Endothelial cell (in vitro differentiated cells): ENCODE measurements around the gene MAGI3. TPM values are rescaled to one million over a fixed set of nuclear protein-coding genes. Genes with fewer than 3 reads are reported as not detected.
"Not testable (repeated sequence)": the region's sequence is repeated elsewhere in the genome, so short reads cannot be mapped to it uniquely, and the experiment has no call there.

Experiments
- DNase-seq: peaks from one replicate; pipeline ENCODE4 v3.0.0; 2021; ENCODE audit warnings: low spot score
- H3K27ac Mint-ChIP-seq: one replicate; pipeline ENCODE4 v1.8.0; 2021; ENCODE audit warnings: mixed read lengths, inconsistent platforms; ENCODE audit not compliant: unreplicated experiment
- H3K27me3 Mint-ChIP-seq: one replicate; pipeline ENCODE4 v1.8.0; 2021; ENCODE audit warnings: mild to moderate bottlenecking, moderate library complexity, mixed read lengths, inconsistent platforms; ENCODE audit not compliant: unreplicated experiment
- H3K36me3 Mint-ChIP-seq: one replicate; pipeline ENCODE4 v1.8.0; 2021; ENCODE audit warnings: mild to moderate bottlenecking, low read depth, mixed read lengths, inconsistent platforms; ENCODE audit not compliant: unreplicated experiment
- H3K4me1 Mint-ChIP-seq: one replicate; pipeline ENCODE4 v1.8.0; 2021; ENCODE audit warnings: mild to moderate bottlenecking, mixed read lengths, inconsistent platforms; ENCODE audit not compliant: unreplicated experiment
- H3K4me3 Mint-ChIP-seq: one replicate; pipeline ENCODE4 v1.8.0; 2021; ENCODE audit warnings: mild to moderate bottlenecking, mixed read lengths, inconsistent platforms; ENCODE audit not compliant: unreplicated experiment
- H3K9me3 Mint-ChIP-seq: one replicate; pipeline ENCODE4 v1.8.0; 2021; ENCODE audit warnings: mixed read lengths, inconsistent platforms; ENCODE audit not compliant: unreplicated experiment
- CTCF ChIP-seq: fragments of 200-600 bp; sonication (generic); IDR thresholded peaks from one replicate; pipeline ENCODE4 v1.5.0; 2021; ENCODE audit warnings: antibody characterized with exemption; ENCODE audit not compliant: unreplicated experiment
- total RNA-seq: library from RNA; stranded (reverse); fragmentation: NEBNext Ultra II Directional; extraction: Animal tissue kit (Norgen Biotek cat#: 25700); gene quantifications from one replicate; pipeline ENCODE4 v1.2.1, GENCODE V29; 2021; ENCODE audit not compliant: unreplicated experiment

The MAGI3 gene
- total RNA-seq, 1 donor from 2014 or later: 18.9 TPM

GRCh38 chr1:113581323-113581722 lies 191.0 kb downstream of the MAGI3 start:
- no peaks in the 10 kb centered on the region for H3K4me1 Mint-ChIP-seq

GRCh38 chr1:113582084-113582483 lies 191.8 kb downstream of the MAGI3 start:
- H3K27ac Mint-ChIP-seq: no peak overlapping the region
- DNase-seq: no peak
- no peaks in the 10 kb centered on the region for H3K27me3 Mint-ChIP-seq
- no peaks in the 10 kb centered on the region for H3K36me3 Mint-ChIP-seq
- no peaks in the 10 kb centered on the region for H3K9me3 Mint-ChIP-seq
- no peaks in the 10 kb centered on the region for H3K4me1 Mint-ChIP-seq
- no peak overlapping the region for H3K4me3 Mint-ChIP-seq
- no peak for TF ChIP-seq CTCF

More at GRCh38 chr1:113581323-113581722, 191.0 kb downstream of the MAGI3 start:
- no peak for DNase-seq
- Mint-ChIP-seq H3K27me3 (no peaks in the 10 kb centered on the region), H3K4me3 (no peak overlapping the region), H3K27ac (no peak overlapping the region), H3K36me3 (no peaks in the 10 kb centered on the region), H3K9me3 (no peaks in the 10 kb centered on the region)
- TF ChIP-seq CTCF: no peak

- Mint-ChIP-seq H3K36me3 (no peaks in the 10 kb centered on the region), H3K4me1 (no peaks in the 10 kb centered on the region), H3K9me3 (no peaks in the 10 kb centered on the region), H3K27me3 (peaks cover 2% of the 10 kb centered on the region), H3K27ac (no peak overlapping the region), H3K4me3 (no peak overlapping the region)
- TF ChIP-seq CTCF: no peak
- no peak for DNase-seq
Observed at GRCh38 chr1:113587475-113587874, 197.2 kb downstream of the MAGI3 start.

GRCh38 chr1:113592230-113592629 lies 201.9 kb downstream of the MAGI3 start:
- H3K27me3 Mint-ChIP-seq: peaks cover 1% of the 10 kb centered on the region
- H3K27ac Mint-ChIP-seq: no peak overlapping the region
- no peak for DNase-seq
- no peak overlapping the region for H3K4me3 Mint-ChIP-seq
- H3K36me3 Mint-ChIP-seq: peaks cover 17% of the 10 kb centered on the region
- TF ChIP-seq CTCF: no peak
- no peaks in the 10 kb centered on the region for H3K4me1 Mint-ChIP-seq
- H3K9me3 Mint-ChIP-seq: no peaks in the 10 kb centered on the region

GRCh38 chr1:113593550-113594297 lies 203.4 kb downstream of the MAGI3 start:
- Mint-ChIP-seq H3K36me3 (peaks cover 30% of the 10 kb centered on the region), H3K9me3 (no peaks in the 10 kb centered on the region), H3K27ac (no peak overlapping the region), H3K4me1 (no peaks in the 10 kb centered on the region), H3K4me3 (no peak overlapping the region), H3K27me3 (no peaks in the 10 kb centered on the region)
- no peak for TF ChIP-seq CTCF
- DNase-seq: no peak

GRCh38 chr1:113604466-113604865 lies 214.2 kb downstream of the MAGI3 start:
- H3K9me3 Mint-ChIP-seq, H3K36me3 Mint-ChIP-seq, H3K27me3 Mint-ChIP-seq, H3K27ac Mint-ChIP-seq, H3K4me3 Mint-ChIP-seq, DNase-seq: not testable (repeated sequence)
- H3K4me1 Mint-ChIP-seq: peaks cover 15% of the 10 kb centered on the region
